Epithelial cell of proximal tubule (primary cell): ENCODE results near the gene PLCL2. TPM values are rescaled to one million over a fixed set of nuclear protein-coding genes. Genes with fewer than 3 reads are reported as not detected.

ENCODE experiments used
- DNase-seq: peaks from one replicate; pipeline ENCODE4 v3.0.0-alpha.2; 2011; ENCODE audit warnings: low read depth
- H3K4me3 ChIP-seq: 2 replicates; pipeline ENCODE4 v1.5.1; 2011; ENCODE audit warnings: low read depth, mild to moderate bottlenecking, low read length
- CTCF ChIP-seq: conservative IDR thresholded peaks from 2 replicates; pipeline ENCODE4 v1.5.1; 2012; ENCODE audit warnings: low read depth, mild to moderate bottlenecking, low read length
- total RNA-seq: library from RNA; depleted of rRNA; stranded (reverse); fragments of >200 nt; gene quantifications from 2 replicates; pipeline ENCODE4 v1.2.3, GENCODE V29; 2015

Gene PLCL2
- total RNA-seq, 1 donor from 2014 or later = 3.5 TPM

- H3K4me3 ChIP-seq = no peak overlapping the region
- DNase-seq = no peak
- TF ChIP-seq CTCF = no peak
Observed at GRCh38 chr3:17055374-17056276, 170.9 kb downstream of the PLCL2 start.

GRCh38 chr3:17057321-17057720, 172.6 kb downstream of the PLCL2 start:
- no peak for TF ChIP-seq CTCF
- no peak overlapping the region for H3K4me3 ChIP-seq
- no peak for DNase-seq

- TF ChIP-seq CTCF = no peak
- H3K4me3 ChIP-seq = no peak overlapping the region
- DNase-seq = no peak
Observed at GRCh38 chr3:17059989-17060550, 175.3 kb downstream of the PLCL2 start.

- H3K4me3 ChIP-seq = no peak overlapping the region
- TF ChIP-seq CTCF = no peak
- no peak for DNase-seq
Observed at GRCh38 chr3:17061005-17061404, 176.2 kb downstream of the PLCL2 start.

- no peak for TF ChIP-seq CTCF
- H3K4me3 ChIP-seq = no peak overlapping the region
- DNase-seq = no peak
Observed at GRCh38 chr3:17062736-17063135, 178.0 kb downstream of the PLCL2 start.

GRCh38 chr3:17063596-17063995, 178.8 kb downstream of the PLCL2 start:
- no peak for TF ChIP-seq CTCF
- no peak for DNase-seq
- H3K4me3 ChIP-seq = no peak overlapping the region

GRCh38 chr3:17065315-17065714, 180.6 kb downstream of the PLCL2 start:
- TF ChIP-seq CTCF = no peak
- no peak for DNase-seq
- no peak overlapping the region for H3K4me3 ChIP-seq
